GM19328 (cell line): ENCODE results near the gene FRK.
A peak's percentile ranks its signal among the peaks of the same experiment; 100 is the strongest.
"Not testable (repeated sequence)": the region's sequence is repeated elsewhere in the genome, so short reads cannot be mapped to it uniquely, and the experiment has no call there.

Experiments
- ATAC-seq: cut with Tn5 transposase; IDR thresholded peaks from one replicate; pipeline ENCODE4 v1.9.1; 2021; ENCODE audit warnings: mild to moderate bottlenecking, moderate library complexity; ENCODE audit not compliant: unreplicated experiment

FRK gene

GRCh38 chr6:116074732-116075390 is 14.2 kb upstream of the FRK start:
- ATAC-seq = no peak

DNA sequence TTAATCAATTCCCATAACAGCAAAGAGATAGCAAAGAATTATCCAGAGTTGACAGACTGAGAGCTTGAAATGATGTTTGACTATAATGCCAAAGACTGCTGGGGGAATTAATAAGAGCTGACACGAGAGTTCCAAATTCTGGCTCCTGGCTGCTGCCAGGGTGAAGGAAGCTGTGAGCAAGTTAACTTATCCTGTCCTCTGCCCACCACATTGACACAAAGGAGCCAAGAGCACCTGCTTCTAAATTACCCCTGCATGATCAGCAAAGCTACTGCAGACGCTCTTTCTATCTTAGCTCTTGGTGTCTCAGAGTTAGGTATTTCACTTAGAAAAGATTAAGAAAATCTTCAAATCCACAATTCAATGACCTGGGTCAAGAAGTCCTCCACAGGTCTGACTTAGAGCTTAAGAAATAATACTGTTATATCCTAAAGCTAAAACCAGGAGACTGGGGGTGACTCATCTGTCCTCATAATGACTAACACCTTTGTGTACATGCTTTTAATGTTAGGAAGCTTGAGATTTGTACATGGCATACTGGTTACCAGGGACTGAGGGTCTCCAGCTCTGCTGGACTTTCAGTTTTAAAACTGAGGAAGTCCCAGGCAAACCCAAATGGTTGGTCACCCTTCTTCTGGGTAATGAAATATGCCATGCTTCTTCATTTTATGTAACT is 13.2 kb upstream of the FRK start:
- ATAC-seq = no peak

DNA sequence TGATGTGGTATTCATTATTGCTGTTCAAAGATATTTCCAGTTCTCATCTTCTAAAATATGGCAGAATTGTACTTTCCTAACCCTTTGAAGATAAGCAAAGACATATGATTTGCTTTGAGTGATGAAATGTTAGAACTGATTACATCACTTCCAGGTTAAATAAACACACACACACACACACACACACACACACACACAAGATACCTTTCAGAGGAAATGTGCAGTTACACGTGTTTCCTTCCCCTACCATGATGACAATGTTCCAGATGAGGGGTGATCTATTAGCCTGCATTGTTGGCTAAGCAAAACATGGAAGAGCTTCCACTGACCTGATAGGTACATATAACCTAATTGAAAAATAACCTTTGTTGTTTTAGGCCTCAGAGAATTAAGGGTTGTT is 11.7 kb upstream of the FRK start:
- ATAC-seq = no peak

DNA sequence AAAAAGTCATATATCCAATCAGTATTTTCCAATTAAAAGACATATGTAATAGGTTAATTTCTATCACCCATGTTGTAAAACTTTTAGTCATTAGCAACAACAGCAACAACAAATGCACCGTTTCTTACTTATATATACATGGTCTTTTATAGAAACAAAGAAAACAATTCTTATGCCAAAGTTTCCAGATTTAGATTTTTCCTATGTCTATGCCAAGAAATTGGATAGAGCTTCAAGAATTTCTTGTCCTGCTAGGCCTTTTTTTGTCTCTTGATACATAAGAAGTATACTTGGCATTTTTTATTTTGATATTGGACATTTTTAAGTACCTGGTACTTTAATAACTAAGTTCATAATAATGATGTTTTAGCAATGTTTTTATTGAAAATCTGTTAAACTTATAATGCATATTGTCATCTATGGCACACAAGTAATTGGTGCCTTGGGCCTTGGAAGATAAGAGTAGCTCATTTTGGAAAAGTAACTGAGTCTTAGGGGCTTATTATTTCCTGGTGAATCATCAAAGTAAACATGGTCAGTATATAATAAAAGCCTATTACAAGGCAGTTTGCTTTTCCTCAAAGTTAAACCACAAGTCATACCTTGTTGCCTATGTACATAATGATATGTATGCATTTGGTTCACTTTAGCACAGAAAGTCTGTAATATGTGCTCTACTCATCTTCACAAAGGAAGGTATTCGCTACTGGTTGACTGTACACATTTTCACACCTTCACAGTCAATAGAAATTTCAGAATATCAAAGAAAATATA is 10.1 kb upstream of the FRK start:
- no peak for ATAC-seq

DNA sequence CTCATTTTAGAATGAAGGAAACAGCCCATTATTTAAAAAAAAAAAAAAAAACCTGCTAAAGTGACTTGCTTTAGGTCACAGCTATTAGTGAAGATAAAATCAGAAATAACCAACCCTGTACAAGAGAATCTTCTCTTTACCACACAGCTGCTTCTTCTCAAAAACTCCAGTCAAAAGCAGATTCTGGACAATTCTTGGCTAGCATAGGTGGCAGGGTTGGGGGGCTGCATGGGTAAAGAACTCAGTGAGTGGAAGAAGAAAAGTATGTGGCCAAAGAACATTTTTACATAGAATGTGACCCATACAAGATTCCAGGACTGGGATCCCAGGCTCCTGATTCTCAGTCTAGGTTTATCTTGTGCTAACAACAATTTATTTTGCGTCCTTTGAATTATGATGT is 9.4 kb upstream of the FRK start:
- no peak for ATAC-seq

- ATAC-seq = no peak
These were observed 6.1 kb upstream of the FRK start for GRCh38 chr6:116066789-116067188.

- ATAC-seq = no peak
These were observed 4.0 kb upstream of the FRK start for GRCh38 chr6:116064666-116065065.

DNA sequence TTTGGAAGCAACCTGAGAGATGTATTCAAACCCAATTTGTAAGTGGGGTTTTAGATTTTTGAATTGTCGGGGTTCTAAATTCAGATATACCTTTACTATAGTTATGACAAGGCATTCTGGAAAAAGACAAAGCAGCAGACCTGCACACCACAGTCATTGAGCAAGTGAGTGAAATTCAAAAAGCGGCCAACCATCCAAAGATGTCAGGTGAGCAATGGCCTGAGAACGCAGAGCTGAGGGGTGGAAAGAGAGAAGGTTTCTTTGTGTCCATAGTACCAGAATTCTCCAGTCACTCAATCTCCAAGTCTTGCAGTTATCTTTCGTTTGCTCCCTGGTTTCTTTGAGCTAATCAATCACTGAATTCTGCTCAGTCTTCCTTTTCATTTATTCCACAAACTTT is 1.8 kb upstream of the FRK start:
- no peak for ATAC-seq

- ATAC-seq = peak; percentile 81
These were observed 749 bp downstream of the FRK start for GRCh38 chr6:116059713-116060571.

GRCh38 chr6:116057766-116058165 is 2.9 kb downstream of the FRK start:
- ATAC-seq = no peak

GRCh38 chr6:116055513-116055912 is 5.2 kb downstream of the FRK start:
- no peak for ATAC-seq

- ATAC-seq = no peak
These were observed 9.4 kb downstream of the FRK start for GRCh38 chr6:116051244-116051643.

GRCh38 chr6:116050737-116051136 is 10.0 kb downstream of the FRK start:
- ATAC-seq = no peak

DNA sequence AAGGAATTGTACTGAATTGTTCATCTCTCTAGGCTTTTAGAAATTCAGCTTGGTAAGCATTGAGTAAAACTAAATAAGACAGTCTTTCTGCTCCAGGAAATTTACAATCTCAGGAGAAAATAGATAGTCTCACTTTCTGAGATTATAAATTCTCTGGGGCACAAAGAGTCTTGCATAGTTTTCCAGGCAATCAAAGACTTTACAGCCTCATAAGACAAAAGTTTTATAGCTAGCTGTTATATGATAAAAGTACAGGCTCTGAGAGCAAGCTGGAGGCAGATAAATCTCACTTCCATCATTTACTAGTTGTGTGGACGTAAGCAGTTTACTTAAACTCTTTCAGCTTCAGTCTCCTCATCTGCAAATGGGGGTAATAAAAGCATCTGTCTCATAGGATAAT is 11.4 kb downstream of the FRK start:
- ATAC-seq = no peak

GRCh38 chr6:116047173-116047933 is 13.3 kb downstream of the FRK start:
- ATAC-seq = no peak

DNA sequence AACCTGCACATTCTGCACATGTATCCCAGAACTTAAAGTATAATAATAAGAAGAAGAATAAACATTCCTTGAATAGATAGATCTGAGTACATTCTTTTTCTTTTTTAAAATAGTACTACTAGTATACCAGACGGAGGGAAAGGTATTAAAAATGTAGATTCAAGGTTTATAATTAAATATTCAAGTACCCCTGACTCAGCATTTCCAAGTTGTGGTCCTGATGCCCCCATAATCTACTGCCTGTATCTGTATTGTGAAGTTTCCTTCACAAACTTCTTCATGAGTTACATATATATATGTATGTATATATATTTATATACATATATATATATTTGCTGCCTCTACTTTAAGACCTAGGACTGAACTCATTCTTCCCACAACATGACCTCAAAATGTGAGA is 14.0 kb downstream of the FRK start:
- ATAC-seq = no peak

- ATAC-seq = not testable (repeated sequence)
These were observed 14.4 kb downstream of the FRK start for GRCh38 chr6:116046272-116046671.

- no peak for ATAC-seq
These were observed 18.8 kb downstream of the FRK start for GRCh38 chr6:116041934-116042333.

DNA sequence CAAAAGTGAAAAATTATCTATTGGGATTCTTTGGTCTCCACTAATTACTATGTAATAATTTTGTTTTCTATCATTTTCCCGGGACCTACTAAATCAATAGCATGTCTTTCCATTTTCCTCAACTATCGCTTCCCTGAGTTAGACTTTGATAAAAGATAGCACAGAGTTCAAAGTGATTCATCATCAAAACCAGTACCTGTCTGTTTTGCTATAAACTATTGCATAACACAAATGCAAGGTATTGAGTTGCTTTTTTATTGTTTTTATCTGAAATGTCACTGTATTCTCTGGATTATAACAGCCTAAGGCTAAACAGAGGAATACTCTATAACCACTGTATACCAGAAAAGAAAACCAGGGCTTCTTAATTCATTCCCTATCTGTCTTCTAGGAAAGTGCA is 19.7 kb downstream of the FRK start:
- ATAC-seq = no peak

- no peak for ATAC-seq
These were observed 23.8 kb downstream of the FRK start for GRCh38 chr6:116036885-116037284.
